Activated T-helper 17 cell treated with anti-CD3 and anti-CD28 coated beads, Interleukin-2, amount 50 U/mL, for 72 hours (primary cell): ENCODE measurements around the gene MOCS1. TPM values are rescaled to one million over a fixed set of nuclear protein-coding genes. Genes with fewer than 3 reads are reported as not detected.

Source experiments
- ATAC-seq: fragments of 150-1000 bp; cut with Tn5 transposase; replicated peaks from 2 replicates; pipeline ENCODE4 v1.10.0; 2021; ENCODE audit warnings: mild to moderate bottlenecking, moderate library complexity
- H3K27ac Mint-ChIP-seq: one replicate; pipeline ENCODE4 v1.8.0; 2022; ENCODE audit warnings: mixed read lengths
- H3K27me3 Mint-ChIP-seq: one replicate; pipeline ENCODE4 v1.8.0; 2022; ENCODE audit warnings: mixed read lengths
- H3K36me3 Mint-ChIP-seq: one replicate; pipeline ENCODE4 v1.8.0; 2022; ENCODE audit warnings: low read depth, mild to moderate bottlenecking, mixed read lengths
- H3K4me1 Mint-ChIP-seq: one replicate; pipeline ENCODE4 v1.8.0; 2022; ENCODE audit warnings: mixed read lengths
- H3K4me3 Mint-ChIP-seq: one replicate; pipeline ENCODE4 v1.8.0; 2022; ENCODE audit warnings: mild to moderate bottlenecking, mixed read lengths
- H3K9me3 Mint-ChIP-seq: one replicate; pipeline ENCODE4 v1.8.0; 2022; ENCODE audit warnings: mixed read lengths
- total RNA-seq, 2 donors: library from RNA; stranded (reverse); gene quantifications; one replicate each; pipeline ENCODE4 v1.2.3, GENCODE V29; 2022

The MOCS1 gene
- total RNA-seq, 2 donors from 2014 or later, result 0.65 to 1.1 TPM

- no peak for ATAC-seq
- Mint-ChIP-seq H3K4me3 (no peak overlapping the region), H3K9me3 (peaks cover 5% of the 10 kb centered on the region), H3K36me3 (no peaks in the 10 kb centered on the region), H3K27me3 (no peaks in the 10 kb centered on the region), H3K27ac (no peak overlapping the region), H3K4me1 (no peaks in the 10 kb centered on the region)
These were observed 10.4 kb downstream of the MOCS1 start for GRCh38 chr6:39923861-39924260.

- Mint-ChIP-seq H3K4me3 (no peak overlapping the region), H3K27me3 (no peaks in the 10 kb centered on the region), H3K36me3 (no peaks in the 10 kb centered on the region), H3K4me1 (no peaks in the 10 kb centered on the region), H3K9me3 (peaks cover 5% of the 10 kb centered on the region), H3K27ac (no peak overlapping the region)
- no peak for ATAC-seq
These were observed 10.9 kb downstream of the MOCS1 start for GRCh38 chr6:39923394-39923793.

GRCh38 chr6:39922821-39923220 lies 11.4 kb downstream of the MOCS1 start:
- H3K4me3 Mint-ChIP-seq, result no peak overlapping the region

GRCh38 chr6:39920157-39920556 lies 14.1 kb downstream of the MOCS1 start:
- H3K36me3 Mint-ChIP-seq, result no peaks in the 10 kb centered on the region
- H3K4me3 Mint-ChIP-seq, result no peak overlapping the region
- no peaks in the 10 kb centered on the region for H3K4me1 Mint-ChIP-seq
- H3K27ac Mint-ChIP-seq, result no peak overlapping the region
- H3K9me3 Mint-ChIP-seq, result no peaks in the 10 kb centered on the region
- H3K27me3 Mint-ChIP-seq, result no peaks in the 10 kb centered on the region
- no peak for ATAC-seq

More at GRCh38 chr6:39922821-39923220, 11.4 kb downstream of the MOCS1 start:
- no peaks in the 10 kb centered on the region for H3K27me3 Mint-ChIP-seq
- no peaks in the 10 kb centered on the region for H3K4me1 Mint-ChIP-seq
- H3K36me3 Mint-ChIP-seq, result no peaks in the 10 kb centered on the region
- ATAC-seq, result no peak
- H3K9me3 Mint-ChIP-seq, result peaks cover 5% of the 10 kb centered on the region
- H3K27ac Mint-ChIP-seq, result no peak overlapping the region

GRCh38 chr6:39918831-39919230 lies 15.4 kb downstream of the MOCS1 start:
- Mint-ChIP-seq H3K4me1 (no peaks in the 10 kb centered on the region), H3K27ac (no peak overlapping the region), H3K27me3 (no peaks in the 10 kb centered on the region), H3K36me3 (no peaks in the 10 kb centered on the region), H3K9me3 (no peaks in the 10 kb centered on the region), H3K4me3 (no peak overlapping the region)
- no peak for ATAC-seq

- Mint-ChIP-seq H3K4me3 (no peak overlapping the region), H3K27ac (no peak overlapping the region), H3K36me3 (no peaks in the 10 kb centered on the region), H3K9me3 (no peaks in the 10 kb centered on the region), H3K27me3 (no peaks in the 10 kb centered on the region), H3K4me1 (no peaks in the 10 kb centered on the region)
- no peak for ATAC-seq
These were observed 16.3 kb downstream of the MOCS1 start for GRCh38 chr6:39917981-39918380.

- Mint-ChIP-seq H3K9me3 (no peaks in the 10 kb centered on the region), H3K4me3 (no peak overlapping the region), H3K36me3 (no peaks in the 10 kb centered on the region), H3K27me3 (no peaks in the 10 kb centered on the region), H3K27ac (no peak overlapping the region), H3K4me1 (no peaks in the 10 kb centered on the region)
- ATAC-seq, result no peak
These were observed 16.9 kb downstream of the MOCS1 start for GRCh38 chr6:39917329-39917728.

GRCh38 chr6:39915866-39916265 lies 18.4 kb downstream of the MOCS1 start:
- Mint-ChIP-seq H3K27me3 (no peaks in the 10 kb centered on the region), H3K9me3 (no peaks in the 10 kb centered on the region), H3K4me3 (no peak overlapping the region), H3K27ac (no peak overlapping the region), H3K4me1 (no peaks in the 10 kb centered on the region), H3K36me3 (no peaks in the 10 kb centered on the region)
- ATAC-seq, result no peak

GRCh38 chr6:39914239-39914638 lies 20.0 kb downstream of the MOCS1 start:
- Mint-ChIP-seq H3K27me3 (no peaks in the 10 kb centered on the region), H3K36me3 (no peaks in the 10 kb centered on the region)

GRCh38 chr6:39913391-39913916 lies 20.8 kb downstream of the MOCS1 start:
- H3K27ac Mint-ChIP-seq, result no peak overlapping the region
- H3K36me3 Mint-ChIP-seq, result no peaks in the 10 kb centered on the region
- no peaks in the 10 kb centered on the region for H3K9me3 Mint-ChIP-seq
- H3K4me3 Mint-ChIP-seq, result no peak overlapping the region
- ATAC-seq, result no peak
- H3K27me3 Mint-ChIP-seq, result no peaks in the 10 kb centered on the region
- no peaks in the 10 kb centered on the region for H3K4me1 Mint-ChIP-seq

More at GRCh38 chr6:39914239-39914638, 20.0 kb downstream of the MOCS1 start:
- H3K9me3 Mint-ChIP-seq, result no peaks in the 10 kb centered on the region
- no peaks in the 10 kb centered on the region for H3K4me1 Mint-ChIP-seq
- no peak overlapping the region for H3K27ac Mint-ChIP-seq
- ATAC-seq, result no peak
- no peak overlapping the region for H3K4me3 Mint-ChIP-seq

GRCh38 chr6:39912446-39912845 lies 21.8 kb downstream of the MOCS1 start:
- Mint-ChIP-seq H3K27me3 (no peaks in the 10 kb centered on the region), H3K27ac (no peak overlapping the region)
- ATAC-seq, result no peak

GRCh38 chr6:39911513-39912125 lies 22.6 kb downstream of the MOCS1 start:
- H3K27me3 Mint-ChIP-seq, result no peaks in the 10 kb centered on the region
- no peaks in the 10 kb centered on the region for H3K4me1 Mint-ChIP-seq
- no peaks in the 10 kb centered on the region for H3K36me3 Mint-ChIP-seq
- H3K9me3 Mint-ChIP-seq, result no peaks in the 10 kb centered on the region
- H3K4me3 Mint-ChIP-seq, result no peak overlapping the region
- ATAC-seq, result no peak
- H3K27ac Mint-ChIP-seq, result no peak overlapping the region

More at GRCh38 chr6:39912446-39912845, 21.8 kb downstream of the MOCS1 start:
- H3K9me3 Mint-ChIP-seq, result no peaks in the 10 kb centered on the region
- H3K36me3 Mint-ChIP-seq, result no peaks in the 10 kb centered on the region
- H3K4me3 Mint-ChIP-seq, result no peak overlapping the region
- H3K4me1 Mint-ChIP-seq, result no peaks in the 10 kb centered on the region

- H3K27me3 Mint-ChIP-seq, result no peaks in the 10 kb centered on the region
These were observed 23.5 kb downstream of the MOCS1 start for GRCh38 chr6:39910744-39911143.

GRCh38 chr6:39910164-39910563 lies 24.1 kb downstream of the MOCS1 start:
- no peaks in the 10 kb centered on the region for H3K27me3 Mint-ChIP-seq
- H3K9me3 Mint-ChIP-seq, result no peaks in the 10 kb centered on the region
- ATAC-seq, result no peak
- H3K36me3 Mint-ChIP-seq, result no peaks in the 10 kb centered on the region
- H3K27ac Mint-ChIP-seq, result no peak overlapping the region
- no peaks in the 10 kb centered on the region for H3K4me1 Mint-ChIP-seq
- H3K4me3 Mint-ChIP-seq, result no peak overlapping the region

More at GRCh38 chr6:39910744-39911143, 23.5 kb downstream of the MOCS1 start:
- no peak overlapping the region for H3K4me3 Mint-ChIP-seq
- H3K4me1 Mint-ChIP-seq, result no peaks in the 10 kb centered on the region
- no peaks in the 10 kb centered on the region for H3K9me3 Mint-ChIP-seq
- H3K27ac Mint-ChIP-seq, result no peak overlapping the region
- ATAC-seq, result no peak
- H3K36me3 Mint-ChIP-seq, result no peaks in the 10 kb centered on the region

GRCh38 chr6:39909701-39910100 lies 24.6 kb downstream of the MOCS1 start:
- H3K36me3 Mint-ChIP-seq, result no peaks in the 10 kb centered on the region
- H3K9me3 Mint-ChIP-seq, result no peaks in the 10 kb centered on the region
- H3K4me1 Mint-ChIP-seq, result no peaks in the 10 kb centered on the region
- H3K4me3 Mint-ChIP-seq, result no peak overlapping the region
- no peak for ATAC-seq
- no peaks in the 10 kb centered on the region for H3K27me3 Mint-ChIP-seq
- H3K27ac Mint-ChIP-seq, result no peak overlapping the region
